Measurements from ENCODE around the gene FIG4.

GRCh38 chr6:109693111-109693510 is 2.0 kb downstream of the FIG4 start:
- TF ChIP-seq POLR2AphosphoS5 (IDR thresholded peaks at IDR 0.05; ENCODE audit: borderline replicate concordance, low read depth, low read length) = no peak
- no peak for TF ChIP-seq EZH2 (IDR thresholded peaks at IDR 0.05)

Data from SK-N-MC (cell line).